Myometrial cell (primary cell): ENCODE data around the gene SYNJ1. TPM values are rescaled to one million over a fixed set of nuclear protein-coding genes. Genes with fewer than 3 reads are reported as not detected.

ENCODE experiments used
- total RNA-seq: library from RNA; depleted of rRNA; stranded (reverse); fragments of >200 nt; gene quantifications from 2 replicates; pipeline ENCODE4 v1.2.3, GENCODE V29; 2015

The SYNJ1 gene
- 1.4 and 3.9 TPM in 2 replicates for total RNA-seq

GRCh38 chr21:32727687-32728455 is at the start of gene SYNJ1:
Gene SYNJ1, minus strand, starts transcription at chr21:32728013. Its CDS starts 1,118 bp downstream, at chr21:32726895.

GRCh38 chr21:32612075-32612998 is 115.5 kb downstream of the SYNJ1 start, which contains the start of gene CFAP298:
Gene CFAP298, minus strand, starts transcription at chr21:32612377. Its CDS starts 134 bp downstream, at chr21:32612243.

GRCh38 chr21:32585042-32585710 is 142.6 kb downstream of the SYNJ1 start, which contains the start of gene TCP10L:
Gene TCP10L, minus strand, starts transcription at chr21:32585523. Its CDS starts 1,219 bp downstream, at chr21:32584304.

Other genes starting within 250 kb of the SYNJ1 start
- gene TCP10L, start 142.5 kb downstream of the SYNJ1 start, total RNA-seq, result not detected in 2 replicates
- gene CFAP298, start 115.6 kb downstream of the SYNJ1 start, total RNA-seq, result 26.9 and 31.4 TPM in 2 replicates
- 7.5 and 7.8 TPM in 2 replicates for gene PAXBP1, start 43.7 kb upstream of the SYNJ1 start, total RNA-seq